GM23338 (cell line): ENCODE results near the gene NRP2. TPM values are rescaled to one million over a fixed set of nuclear protein-coding genes. Genes with fewer than 3 reads are reported as not detected.

Experiments used
- ATAC-seq: fragments of 200-7000 bp; cut with Tn5 transposase; 3 replicates; pipeline ENCODE4 v1.9.1; 2020
- DNase-seq: peaks from one replicate; pipeline ENCODE4 v3.0.0-alpha.2; 2015; ENCODE audit warnings: low spot score
- H2AFZ ChIP-seq: fragments of 200-600 bp; sonication (generic); 2 replicates; pipeline ENCODE4 v1.8.0; 2016; ENCODE audit warnings: antibody characterized with exemption, mild to moderate bottlenecking, moderate library complexity
- H3F3A ChIP-seq: fragments of 200-600 bp; sonication (generic); replicated peaks from 2 replicates; pipeline ENCODE4 v1.8.0; 2017; ENCODE audit warnings: antibody characterized with exemption, mixed run types, low read depth
- H3K27ac ChIP-seq: fragments of 200-600 bp; sonication (generic); 2 replicates; pipeline ENCODE4 v1.6.1; 2016; ENCODE audit warnings: low read depth
- H3K27me3 ChIP-seq: fragments of 200-600 bp; sonication (generic); 2 replicates; pipeline ENCODE4 v1.8.0; 2016; ENCODE audit warnings: mild to moderate bottlenecking, mixed run types, moderate library complexity; ENCODE audit not compliant: insufficient read depth
- H3K36me3 ChIP-seq: fragments of 200-600 bp; sonication (generic); 2 replicates; pipeline ENCODE4 v1.8.0; 2016; ENCODE audit warnings: mild to moderate bottlenecking; ENCODE audit not compliant: insufficient read depth
- H3K4me1 ChIP-seq: fragments of 200-600 bp; sonication (generic); 2 replicates; pipeline ENCODE4 v1.8.0; 2016; ENCODE audit warnings: mild to moderate bottlenecking, moderate library complexity; ENCODE audit not compliant: insufficient read depth
- H3K4me2 ChIP-seq: fragments of 200-600 bp; sonication (generic); 2 replicates; pipeline ENCODE4 v1.7.1; 2017; ENCODE audit warnings: mixed run types
- H3K4me3 ChIP-seq: fragments of 200-600 bp; sonication (generic); 2 replicates; pipeline ENCODE4 v1.6.1; 2016; ENCODE audit warnings: mixed run types
- H3K79me2 ChIP-seq: fragments of 200-600 bp; sonication (generic); replicated peaks from 2 replicates; pipeline ENCODE4 v1.8.0; 2017; ENCODE audit warnings: mild to moderate bottlenecking; ENCODE audit not compliant: insufficient read depth
- H3K9me2 ChIP-seq: fragments of 200-600 bp; sonication (generic); 2 replicates; pipeline ENCODE4 v1.8.0; 2017; ENCODE audit not compliant: insufficient read depth
- H4K20me1 ChIP-seq: fragments of 200-600 bp; sonication (generic); replicated peaks from 2 replicates; pipeline ENCODE4 v1.8.0; 2017; ENCODE audit warnings: mild to moderate bottlenecking; ENCODE audit not compliant: insufficient read depth
- H3K27ac Mint-ChIP-seq: 2 replicates; pipeline ENCODE4 v1.8.0; 2020; ENCODE audit warnings: inconsistent platforms, mild to moderate bottlenecking, moderate library complexity, mixed read lengths
- H3K27me3 Mint-ChIP-seq: 3 replicates; pipeline ENCODE4 v1.8.0; 2022; ENCODE audit warnings: low read depth, mild to moderate bottlenecking, moderate library complexity, mixed read lengths, inconsistent platforms; ENCODE audit not compliant: insufficient read depth, poor library complexity
- H3K36me3 Mint-ChIP-seq: 3 replicates; pipeline ENCODE4 v1.8.0; 2021; ENCODE audit warnings: low read depth, mild to moderate bottlenecking, inconsistent platforms, moderate library complexity, mixed read lengths
- H3K4me1 Mint-ChIP-seq: 3 replicates; pipeline ENCODE4 v1.8.0; 2020; ENCODE audit warnings: mild to moderate bottlenecking, inconsistent platforms, mixed read lengths
- H3K4me3 Mint-ChIP-seq: 3 replicates; pipeline ENCODE4 v1.8.0; 2021; ENCODE audit warnings: moderate library complexity, mild to moderate bottlenecking, inconsistent platforms, mixed read lengths
- H3K9me3 Mint-ChIP-seq: 3 replicates; pipeline ENCODE4 v1.8.0; 2020; ENCODE audit warnings: moderate library complexity, mild to moderate bottlenecking, inconsistent platforms, mixed read lengths
- CREB1 ChIP-seq: fragments of 250-450 bp; sonication (Bioruptor Pico); IDR thresholded peaks from 2 replicates; pipeline ENCODE4 v1.5.0; 2020; ENCODE audit warnings: low read depth, mild to moderate bottlenecking, moderate library complexity
- CTCF ChIP-seq, 2 experiments: fragments of 200-600 bp in 1 of 2; sonication (generic) in 1 of 2; conservative IDR thresholded peaks; 2 replicates each; pipeline versions ENCODE4 v1.5.1 to v1.6.1; 2016 to 2017; ENCODE audit warnings: antibody characterized with exemption in 2 of 2, low read depth in 2 of 2, mild to moderate bottlenecking in 2 of 2, moderate library complexity in 1 of 2
- ETS1 ChIP-seq: IDR thresholded peaks from 2 replicates; pipeline ENCODE4 v1.6.1; 2016; ENCODE audit warnings: antibody characterized with exemption
- EZH2 ChIP-seq: fragments of 200-600 bp; sonication (generic); IDR thresholded peaks from one replicate; pipeline ENCODE4 v1.8.0; 2017; ENCODE audit warnings: antibody characterized with exemption, mild to moderate bottlenecking, low read depth; ENCODE audit not compliant: unreplicated experiment
- EZH2phosphoT487 ChIP-seq: fragments of 200-600 bp; sonication (generic); IDR thresholded peaks from one replicate; pipeline ENCODE4 v1.8.1; 2018; ENCODE audit warnings: antibody characterized with exemption; ENCODE audit not compliant: unreplicated experiment
- JUNB ChIP-seq: IDR thresholded peaks from one replicate; pipeline ENCODE4 v1.6.1; 2016; ENCODE audit warnings: antibody characterized with exemption; ENCODE audit not compliant: unreplicated experiment
- NANOG ChIP-seq: IDR thresholded peaks from 2 replicates; pipeline ENCODE4 v1.6.1; 2016; ENCODE audit warnings: antibody characterized with exemption, borderline replicate concordance
- POLR2AphosphoS5 ChIP-seq: IDR thresholded peaks from 2 replicates; pipeline ENCODE4 v1.6.1; 2016; ENCODE audit warnings: antibody characterized with exemption, low read depth
- REST ChIP-seq: IDR thresholded peaks from one replicate; pipeline ENCODE4 v1.6.1; 2018; ENCODE audit warnings: antibody characterized with exemption; ENCODE audit not compliant: unreplicated experiment
- STAT1 ChIP-seq: IDR thresholded peaks from one replicate; pipeline ENCODE4 v1.6.1; 2016; ENCODE audit warnings: antibody characterized with exemption; ENCODE audit not compliant: unreplicated experiment
- ZNF114 ChIP-seq: fragments of 250-450 bp; sonication (Bioruptor Pico); IDR thresholded peaks from 2 replicates; pipeline ENCODE4 v1.5.0; 2020; ENCODE audit warnings: mild to moderate bottlenecking, moderate library complexity
- ZNF331 ChIP-seq: fragments of 250-450 bp; sonication (Bioruptor Pico); IDR thresholded peaks from 2 replicates; pipeline ENCODE4 v1.5.0; 2020; ENCODE audit warnings: low read depth, mild to moderate bottlenecking, moderate library complexity
- ZNF462 ChIP-seq: fragments of 250-450 bp; sonication (Bioruptor Pico); IDR thresholded peaks from 2 replicates; pipeline ENCODE4 v1.5.0; 2020; ENCODE audit warnings: mild to moderate bottlenecking, moderate library complexity
- polyA plus RNA-seq: library from polyadenylated mRNA; unstranded; fragments of >200 nt; fragmentation: Nextera tagmentation; extraction: Ambion mirVana; gene quantifications from 2 replicates; pipeline ENCODE4 v1.2.1, GENCODE V29; 2016
- total RNA-seq: library from RNA; depleted of rRNA; stranded (reverse); fragments of >200 nt; shearing (Covaris generic); gene quantifications from 2 replicates; pipeline ENCODE4 v1.2.3, GENCODE V29; 2014

Gene NRP2
- total and polyA plus RNA-seq, 2 experiments from 2014 or later: 18.4 to 22.0 TPM

GRCh38 chr2:205741256-205741978, 59.1 kb downstream of the NRP2 start:
- Histone ChIP-seq H4K20me1 (no peaks in the 10 kb centered on the region), H3K4me3 (no peak overlapping the region), H3K79me2 (no peaks in the 10 kb centered on the region), H2AFZ (no peak overlapping the region), H3K36me3 (no peaks in the 10 kb centered on the region), H3F3A (no peaks in the 10 kb centered on the region), H3K4me2 (no peak overlapping the region), H3K9me2 (no peaks in the 10 kb centered on the region), H3K27me3 (no peaks in the 10 kb centered on the region), H3K4me1 (peaks cover 11% of the 10 kb centered on the region), H3K27ac (no peak overlapping the region)
- no peak overlapping the region for H3K4me3 Mint-ChIP-seq
- ATAC-seq: no peak
- H3K4me1 Mint-ChIP-seq: peaks cover 17% of the 10 kb centered on the region
- H3K27ac Mint-ChIP-seq: no peak overlapping the region
- H3K36me3 Mint-ChIP-seq: peaks cover 48% of the 10 kb centered on the region
- no peaks in the 10 kb centered on the region for H3K27me3 Mint-ChIP-seq
- no peaks in the 10 kb centered on the region for H3K9me3 Mint-ChIP-seq
- no peak for DNase-seq
- TF ChIP-seq ETS1 (no peak), ZNF462 (CRISPR knock-in tag) (no peak), CREB1 (CRISPR knock-in tag) (no peak), NANOG (no peak), REST (no peak), EZH2 (no peak), ZNF331 (CRISPR knock-in tag) (no peak), JUNB (no peak), POLR2AphosphoS5 (no peak), EZH2phosphoT487 (no peak), ZNF114 (CRISPR knock-in tag) (no peak), CTCF (conservative IDR thresholded peaks at IDR 0.05; ENCODE audit: low read depth in 2 of 2) (no peak), STAT1 (no peak)
